HG03135 (cell line): ENCODE results near the gene FRMPD3.
A peak's percentile ranks its signal among the peaks of the same experiment; 100 is the strongest.
"Not testable (repeated sequence)": the region's sequence is repeated elsewhere in the genome, so short reads cannot be mapped to it uniquely, and the experiment has no call there.

Source experiments
- ATAC-seq: cut with Tn5 transposase; IDR thresholded peaks from one replicate; pipeline ENCODE4 v1.9.1; 2021; ENCODE audit warnings: mild to moderate bottlenecking, moderate library complexity; ENCODE audit not compliant: unreplicated experiment

FRMPD3 gene

GRCh38 chrX:107448998-107449835 is at the start of gene FRMPD3:
FRMPD3 (plus strand) TSS chrX:107449652; CDS start chrX:107526589, 76,937 bp downstream.
- no peak for ATAC-seq

GRCh38 chrX:107420571-107420970 is 28.9 kb upstream of the FRMPD3 start:
- no peak for ATAC-seq

DNA sequence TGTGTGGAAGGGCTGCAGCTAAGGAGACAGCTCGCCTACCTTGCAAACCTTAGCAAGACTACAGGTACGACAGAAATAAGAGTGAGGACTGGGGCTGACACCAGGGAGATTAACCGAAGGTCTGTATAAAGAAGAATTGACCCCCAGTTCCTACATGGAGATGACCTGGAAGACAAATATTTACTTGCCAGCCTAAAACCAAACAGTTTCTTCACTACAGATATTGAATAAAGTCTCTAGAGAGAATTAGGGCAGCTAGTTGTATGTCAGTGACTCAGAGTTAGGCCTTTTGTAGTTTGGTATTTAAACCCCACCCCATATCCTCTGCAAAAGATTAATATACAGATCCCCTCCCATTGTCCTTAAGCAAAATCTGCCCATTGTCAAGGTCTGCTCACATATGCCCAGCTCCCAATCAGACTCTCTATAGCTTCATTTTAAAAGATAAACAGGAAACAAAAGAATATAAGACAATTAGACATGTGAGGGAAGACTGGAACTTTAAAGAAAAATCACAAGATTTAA is 28.1 kb upstream of the FRMPD3 start:
- no peak for ATAC-seq

- no peak for ATAC-seq
Observed at GRCh38 chrX:107429090-107429489, 20.4 kb upstream of the FRMPD3 start.

GRCh38 chrX:107440187-107440586 is 9.3 kb upstream of the FRMPD3 start:
- ATAC-seq = no peak

DNA sequence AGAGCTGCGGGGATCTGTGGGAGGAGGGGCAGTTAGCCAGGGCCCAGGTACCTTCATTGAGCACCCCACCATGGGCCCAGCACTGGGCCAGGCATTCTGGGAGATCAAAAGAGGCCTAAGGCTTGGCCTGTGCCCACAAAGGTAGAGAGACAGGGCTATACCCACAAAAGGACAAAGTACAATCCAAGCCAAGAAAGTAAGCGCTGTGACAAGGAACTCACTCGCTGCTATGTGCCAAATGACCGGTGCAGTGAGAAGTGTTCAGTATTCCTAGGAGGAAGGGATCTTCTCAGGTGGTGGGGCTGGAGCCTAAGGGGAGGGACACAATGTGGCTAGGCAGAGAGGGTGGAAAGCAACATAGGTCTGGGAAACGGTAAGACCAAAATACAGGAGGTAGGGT is 8.8 kb upstream of the FRMPD3 start:
- ATAC-seq = no peak

- ATAC-seq = no peak
Observed at GRCh38 chrX:107442914-107443527, 6.4 kb upstream of the FRMPD3 start.

GRCh38 chrX:107445146-107445545 is 4.3 kb upstream of the FRMPD3 start:
- ATAC-seq = no peak

DNA sequence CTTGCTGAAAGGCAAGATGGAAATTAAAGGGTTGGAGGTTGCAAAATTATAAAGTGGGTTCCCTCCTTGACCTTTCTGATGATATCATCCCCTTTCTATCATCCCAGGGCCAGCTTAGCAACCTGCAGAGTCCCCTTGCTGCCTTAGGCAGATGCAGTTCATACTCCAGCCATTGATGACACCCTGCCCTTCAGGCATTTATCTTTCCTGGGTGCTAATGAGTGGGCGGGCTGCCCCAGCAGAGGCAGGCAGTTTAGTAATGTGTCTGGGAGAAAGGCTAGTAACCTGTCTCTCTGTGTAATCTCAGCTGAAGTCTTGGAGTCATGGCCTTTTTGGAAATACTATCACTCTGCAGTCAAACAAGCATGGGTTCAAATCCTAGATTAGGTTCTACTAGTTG is 3.8 kb upstream of the FRMPD3 start:
- ATAC-seq = no peak

DNA sequence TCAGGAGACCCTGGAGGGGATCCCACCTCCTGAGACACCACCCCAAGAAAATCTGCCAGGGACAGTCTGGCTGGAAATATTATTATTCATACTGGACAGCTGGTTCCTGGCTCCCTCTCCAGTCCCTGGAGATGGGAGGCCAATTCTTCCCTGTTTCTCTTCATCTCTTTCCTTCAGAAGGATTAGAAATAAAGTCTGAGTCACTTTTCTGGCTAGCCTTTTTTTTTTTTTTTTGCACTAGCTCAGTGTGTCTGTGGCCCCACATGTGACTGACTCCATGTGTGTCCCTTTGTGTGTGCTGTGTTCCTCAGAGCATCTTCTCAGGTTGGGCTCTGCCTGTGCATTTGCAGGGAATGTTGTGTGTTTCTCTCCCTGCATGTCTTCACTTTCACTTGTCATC is 1.8 kb upstream of the FRMPD3 start:
- no peak for ATAC-seq

GRCh38 chrX:107448625-107448997 is 841 bp upstream of the FRMPD3 start:
- no peak for ATAC-seq

DNA sequence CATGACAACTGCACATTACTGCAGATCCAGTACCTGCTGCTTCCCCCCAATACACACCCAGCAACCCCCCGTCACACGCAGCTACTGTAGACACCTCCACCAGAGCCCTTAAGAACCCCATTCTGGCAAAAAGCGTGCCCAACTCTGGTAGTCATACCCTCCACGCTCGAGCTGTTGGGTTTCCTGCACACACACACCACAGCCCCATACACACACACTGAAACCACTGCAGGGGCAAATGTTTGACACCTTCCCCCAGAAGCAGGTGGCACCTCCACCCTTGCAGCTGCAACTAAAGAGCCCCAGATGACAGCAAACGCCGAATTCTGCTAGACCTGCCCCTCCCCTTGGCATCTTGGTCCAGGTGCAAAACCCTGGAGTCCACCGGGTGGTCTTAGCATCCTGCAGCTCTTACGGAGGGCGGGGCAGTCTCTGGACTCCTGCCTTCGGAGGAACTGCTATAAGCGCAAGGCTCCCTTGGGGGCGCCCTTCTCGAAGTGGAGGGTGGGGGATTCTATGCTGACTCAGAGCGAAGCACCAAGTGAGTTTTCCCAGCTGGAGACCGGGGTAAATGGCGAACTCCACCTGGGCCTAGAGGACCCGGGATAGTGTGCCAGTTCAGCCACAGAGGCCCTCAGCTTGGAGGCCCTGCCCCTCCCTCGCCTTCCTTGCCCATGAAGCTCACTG is 1.5 kb downstream of the FRMPD3 start:
- ATAC-seq = no peak

GRCh38 chrX:107451731-107452130 is 2.3 kb downstream of the FRMPD3 start:
- ATAC-seq = no peak

GRCh38 chrX:107452581-107452980 is 3.1 kb downstream of the FRMPD3 start:
- no peak for ATAC-seq

- ATAC-seq = no peak
Observed at GRCh38 chrX:107454302-107454701, 4.8 kb downstream of the FRMPD3 start.

DNA sequence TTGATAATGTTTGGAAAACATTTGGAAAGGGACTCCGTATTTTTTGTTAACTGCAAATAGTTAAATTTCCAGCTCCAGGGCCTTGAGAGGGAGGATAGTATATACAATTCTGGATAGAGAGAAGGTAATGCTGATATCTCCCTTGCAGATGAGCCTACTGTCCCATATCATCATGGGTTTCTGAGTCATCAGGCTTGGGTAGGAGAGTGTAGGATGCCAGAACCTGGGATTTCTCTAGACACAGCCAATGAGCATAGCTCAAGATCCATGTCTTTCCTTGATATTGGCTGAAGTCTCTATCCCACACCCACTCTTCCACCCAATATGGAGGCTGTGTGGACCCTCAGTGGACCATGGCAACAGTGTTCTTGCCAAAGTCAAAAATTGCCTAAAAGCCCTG is 7.8 kb downstream of the FRMPD3 start:
- no peak for ATAC-seq

DNA sequence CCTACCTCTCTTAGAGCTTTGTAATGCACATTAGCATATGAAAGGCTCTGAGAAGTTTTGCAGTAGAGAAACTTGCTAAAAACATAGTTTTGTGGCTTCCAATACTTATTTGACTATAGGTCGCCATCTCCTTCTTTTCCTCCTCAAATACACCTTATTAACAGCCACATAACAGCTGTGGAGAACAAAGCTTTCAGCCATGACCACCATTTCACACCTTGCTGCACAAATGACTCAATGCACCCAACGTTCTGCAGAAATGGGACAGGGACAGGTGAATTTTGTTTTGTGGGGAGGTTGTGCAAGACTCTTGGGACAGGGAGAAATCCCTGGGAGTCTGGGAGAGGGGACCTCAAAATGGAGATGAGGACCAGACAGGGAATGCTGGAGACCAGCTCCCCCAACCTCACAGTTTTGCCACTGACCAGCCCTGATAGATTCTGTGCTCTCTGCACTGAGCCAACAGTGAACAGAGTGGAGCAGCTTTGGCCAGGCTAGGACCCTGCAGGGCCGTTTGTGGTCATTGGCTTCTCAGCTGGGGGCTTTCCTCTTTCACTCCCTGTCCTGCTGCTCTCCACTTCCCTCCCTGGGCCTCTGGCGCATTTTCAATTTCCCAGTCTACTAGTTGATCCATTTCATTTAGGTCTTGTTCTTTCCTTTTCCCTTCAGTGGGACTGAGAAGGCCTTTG is 16.6 kb downstream of the FRMPD3 start:
- peak; percentile 70 for ATAC-seq

DNA sequence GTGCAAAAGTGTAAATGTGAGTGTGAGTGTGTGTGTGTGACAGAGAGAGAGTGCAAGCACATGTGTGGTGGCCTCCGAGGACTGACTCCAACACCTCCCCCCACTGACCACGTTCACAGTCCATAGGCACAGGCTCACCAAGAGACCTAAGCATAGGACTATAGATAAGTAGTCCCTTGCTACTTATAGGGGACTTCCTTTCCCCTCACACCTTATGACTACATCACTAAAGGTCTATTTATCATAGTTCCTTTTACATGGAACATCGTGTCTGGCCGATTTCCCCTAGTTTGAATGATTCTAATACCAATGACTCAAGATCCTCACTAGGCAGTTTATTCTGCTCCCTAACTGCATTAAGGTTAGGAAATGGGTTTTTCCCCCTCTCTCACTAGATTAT is 17.8 kb downstream of the FRMPD3 start:
- no peak for ATAC-seq

- ATAC-seq = no peak
Observed at GRCh38 chrX:107470198-107470597, 20.7 kb downstream of the FRMPD3 start.

DNA sequence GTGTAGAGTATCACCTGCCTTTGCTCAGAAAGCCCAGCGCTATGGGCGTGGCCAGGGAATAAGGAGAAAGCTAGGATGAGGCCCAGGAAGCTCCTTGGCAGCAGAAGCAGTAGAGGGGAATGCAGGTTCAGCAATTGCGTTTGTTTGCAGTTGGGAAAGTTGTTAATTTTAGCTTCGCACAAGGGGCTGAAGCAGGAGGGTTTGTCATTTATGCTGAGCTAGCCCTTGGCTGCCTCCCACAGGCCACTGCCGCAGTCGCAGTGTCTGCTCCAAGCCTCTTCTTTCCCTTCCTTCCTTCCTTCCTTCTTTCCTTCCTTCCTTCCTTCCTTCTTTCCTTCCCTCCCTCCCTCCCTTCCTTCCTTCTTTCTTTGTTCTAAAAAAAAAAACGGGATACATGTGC is 21.5 kb downstream of the FRMPD3 start:
- ATAC-seq = no peak

- not testable (repeated sequence) for ATAC-seq
Observed at GRCh38 chrX:107471420-107471819, 22.0 kb downstream of the FRMPD3 start.
